ENCODE results near the gene NDUFA7. TPM values are rescaled to one million over a fixed set of nuclear protein-coding genes. Genes with fewer than 3 reads are reported as not detected.

Gene NDUFA7
- total and polyA plus RNA-seq, 2 of the 13 experiments (the other 11 are each of a cell fraction or from before 2014, with no cell fraction given) = 64.5 to 71.5 TPM

- no peak for TF ChIP-seq ZNF704 (CRISPR knock-in tag; IDR thresholded peaks at IDR 0.05; ENCODE audit: borderline replicate concordance)
- TF ChIP-seq ZNF292 (CRISPR knock-in tag; IDR thresholded peaks at IDR 0.05; ENCODE audit: borderline replicate concordance, low read depth) = peak; percentile 96
- peak; percentile 92; the same call in 1 of the 2 replicates for TF ChIP-seq TARDBP (CRISPR knock-in tag; IDR thresholded peaks at IDR 0.05)
- TF ChIP-seq ZBTB21 (CRISPR knock-in tag; IDR thresholded peaks at IDR 0.05) = peak; percentile 40; the same call in 1 of the 2 replicates
- no peak for TF ChIP-seq SRSF4 (IDR thresholded peaks at IDR 0.05; ENCODE audit: low read depth, low read length, poor library complexity, severe bottlenecking)
- no peak; the same call in 1 of the 2 replicates for TF ChIP-seq ZNF644 (CRISPR knock-in tag; IDR thresholded peaks at IDR 0.05; ENCODE audit: low read depth)
- TF ChIP-seq ZNF768 (CRISPR knock-in tag; IDR thresholded peaks at IDR 0.05) = peak; percentile 81
- TF ChIP-seq AFF4 (CRISPR knock-in tag; IDR thresholded peaks at IDR 0.05) = no peak
- peak; percentile 31; the same call in 1 of the 2 replicates for TF ChIP-seq ZNF792 (CRISPR knock-in tag; IDR thresholded peaks at IDR 0.05)
- no peak for TF ChIP-seq ZNF512 (CRISPR knock-in tag; IDR thresholded peaks at IDR 0.05)
- no peak for TF ChIP-seq TRIM22 (IDR thresholded peaks at IDR 0.05)
- TF ChIP-seq YY1 (IDR thresholded peaks at IDR 0.05; ENCODE audit: insufficient read depth, insufficient replicate concordance, low read depth, low read length) = no peak
- TF ChIP-seq ERF (CRISPR knock-in tag; IDR thresholded peaks at IDR 0.05) = peak; percentile 77; the same call in 1 of the 2 replicates
- TF ChIP-seq ZSCAN29 (CRISPR knock-in tag; conservative IDR thresholded peaks at IDR 0.05) = no peak
- no peak for TF ChIP-seq BRCA1 (CRISPR knock-in tag; IDR thresholded peaks at IDR 0.05)
- TF ChIP-seq ZNF577 (CRISPR knock-in tag; IDR thresholded peaks at IDR 0.05; ENCODE audit: borderline replicate concordance, low read depth) = no peak
- TF ChIP-seq ZNF543 (CRISPR knock-in tag; IDR thresholded peaks at IDR 0.05) = no peak
- TF ChIP-seq KDM6A (CRISPR knock-in tag; IDR thresholded peaks at IDR 0.05; ENCODE audit: low read depth) = peak; percentile 83
- TF ChIP-seq MLXIP (CRISPR knock-in tag; IDR thresholded peaks at IDR 0.05; ENCODE audit: borderline replicate concordance) = no peak
- TF ChIP-seq CC2D1A (CRISPR knock-in tag; IDR thresholded peaks at IDR 0.05) = no peak; the same call in 1 of the 2 replicates
These were observed 35.9 kb upstream of the NDUFA7 start (continued) for GRCh38 chr19:8357007-8357521.

All from HepG2 (cell line).